HG03354 (cell line): ENCODE results near the gene MEGF11.
"Not testable (repeated sequence)": the region's sequence is repeated elsewhere in the genome, so short reads cannot be mapped to it uniquely, and the experiment has no call there.

Experiments used
- ATAC-seq: cut with Tn5 transposase; IDR thresholded peaks from one replicate; pipeline ENCODE4 v1.9.1; 2021; ENCODE audit warnings: mild to moderate bottlenecking; ENCODE audit not compliant: unreplicated experiment, poor library complexity, severe bottlenecking

The MEGF11 gene

GRCh38 chr15:66278056-66278455, 24.5 kb upstream of the MEGF11 start:
- ATAC-seq: no peak

- ATAC-seq: no peak
These were observed 23.0 kb upstream of the MEGF11 start for GRCh38 chr15:66276546-66276945.

GRCh38 chr15:66275352-66275751, 21.8 kb upstream of the MEGF11 start:
- ATAC-seq: no peak

- no peak for ATAC-seq
These were observed 17.4 kb upstream of the MEGF11 start for GRCh38 chr15:66270932-66271331.

GRCh38 chr15:66269326-66270090, 16.0 kb upstream of the MEGF11 start:
- no peak for ATAC-seq

GRCh38 chr15:66264859-66265513, 11.4 kb upstream of the MEGF11 start:
- ATAC-seq: no peak

- not testable (repeated sequence) for ATAC-seq
These were observed 9.3 kb upstream of the MEGF11 start for GRCh38 chr15:66262837-66263236.

- ATAC-seq: no peak
These were observed 7.5 kb upstream of the MEGF11 start for GRCh38 chr15:66261056-66261455.

GRCh38 chr15:66256692-66257091, 3.1 kb upstream of the MEGF11 start:
- ATAC-seq: no peak

GRCh38 chr15:66254951-66255676, 1.6 kb upstream of the MEGF11 start:
- ATAC-seq: no peak

- no peak for ATAC-seq
These were observed 770 bp upstream of the MEGF11 start for GRCh38 chr15:66254089-66254950.

- no peak for ATAC-seq
These were observed 699 bp downstream of the MEGF11 start for GRCh38 chr15:66252685-66253417.

- ATAC-seq: no peak
These were observed 1.5 kb downstream of the MEGF11 start for GRCh38 chr15:66251790-66252684.

- ATAC-seq: no peak
These were observed 2.3 kb downstream of the MEGF11 start for GRCh38 chr15:66251065-66251789.

- ATAC-seq: no peak
These were observed 3.9 kb downstream of the MEGF11 start for GRCh38 chr15:66249605-66250174.

- ATAC-seq: no peak
These were observed 6.6 kb downstream of the MEGF11 start for GRCh38 chr15:66246937-66247336.

- ATAC-seq: not testable (repeated sequence)
These were observed 7.7 kb downstream of the MEGF11 start for GRCh38 chr15:66245832-66246231.
